GM12801 (cell line): Measurements from ENCODE around the gene RAB31.

Experiments
- CTCF ChIP-seq: IDR thresholded peaks from one replicate; pipeline ENCODE4 v1.5.1; 2011; ENCODE audit warnings: control low read depth; ENCODE audit not compliant: insufficient read length; ENCODE audit errors: extremely low read depth

The RAB31 gene

DNA sequence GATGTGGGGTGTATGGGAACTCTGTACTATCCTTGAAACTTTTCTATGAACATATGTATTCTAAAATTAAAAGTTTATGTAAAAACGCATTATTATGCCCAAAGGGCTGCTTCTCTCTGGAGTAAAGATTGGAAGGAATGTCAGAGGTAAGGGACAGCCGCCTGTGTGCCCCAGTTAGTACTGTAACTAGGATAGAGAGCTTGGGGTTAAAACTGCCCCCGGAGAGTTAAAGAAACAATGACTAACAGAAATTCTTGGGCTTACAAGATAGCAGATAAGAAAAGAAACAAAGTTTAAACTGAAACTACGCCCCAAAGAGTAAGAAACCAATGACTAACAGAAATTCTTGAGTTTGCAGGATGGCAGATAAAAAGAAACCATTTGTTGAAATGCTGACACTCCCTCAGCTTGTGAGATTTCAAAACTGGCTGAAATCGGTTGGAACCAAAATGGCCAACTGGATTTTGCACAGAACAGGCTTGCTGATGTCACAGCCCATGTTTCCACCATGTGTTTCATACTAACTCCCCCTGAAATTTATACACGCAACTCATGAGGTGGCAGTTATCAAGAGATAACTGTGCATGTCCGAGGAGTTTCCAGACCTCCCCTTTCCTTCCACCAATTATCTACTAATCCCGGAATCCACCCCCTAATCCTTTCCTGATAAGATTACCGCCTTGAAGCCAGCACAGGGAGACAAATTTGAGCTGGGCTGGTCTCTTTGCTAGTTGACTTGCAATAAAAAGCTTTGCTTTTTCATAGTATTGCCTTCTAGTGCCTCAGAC, 169.0 kb downstream of the RAB31 start:
- no peak for TF ChIP-seq CTCF

- no peak for TF ChIP-seq CTCF
Observed at GRCh38 chr18:9877655-9878014, 169.5 kb downstream of the RAB31 start.

- TF ChIP-seq CTCF = no peak
Observed at GRCh38 chr18:9878095-9878494, 170.0 kb downstream of the RAB31 start.

- TF ChIP-seq CTCF = no peak
Observed at GRCh38 chr18:9878783-9879242, 170.7 kb downstream of the RAB31 start.

GRCh38 chr18:9884090-9884489, 176.0 kb downstream of the RAB31 start:
- no peak for TF ChIP-seq CTCF

GRCh38 chr18:9884532-9885140, 176.5 kb downstream of the RAB31 start:
- no peak for TF ChIP-seq CTCF

DNA sequence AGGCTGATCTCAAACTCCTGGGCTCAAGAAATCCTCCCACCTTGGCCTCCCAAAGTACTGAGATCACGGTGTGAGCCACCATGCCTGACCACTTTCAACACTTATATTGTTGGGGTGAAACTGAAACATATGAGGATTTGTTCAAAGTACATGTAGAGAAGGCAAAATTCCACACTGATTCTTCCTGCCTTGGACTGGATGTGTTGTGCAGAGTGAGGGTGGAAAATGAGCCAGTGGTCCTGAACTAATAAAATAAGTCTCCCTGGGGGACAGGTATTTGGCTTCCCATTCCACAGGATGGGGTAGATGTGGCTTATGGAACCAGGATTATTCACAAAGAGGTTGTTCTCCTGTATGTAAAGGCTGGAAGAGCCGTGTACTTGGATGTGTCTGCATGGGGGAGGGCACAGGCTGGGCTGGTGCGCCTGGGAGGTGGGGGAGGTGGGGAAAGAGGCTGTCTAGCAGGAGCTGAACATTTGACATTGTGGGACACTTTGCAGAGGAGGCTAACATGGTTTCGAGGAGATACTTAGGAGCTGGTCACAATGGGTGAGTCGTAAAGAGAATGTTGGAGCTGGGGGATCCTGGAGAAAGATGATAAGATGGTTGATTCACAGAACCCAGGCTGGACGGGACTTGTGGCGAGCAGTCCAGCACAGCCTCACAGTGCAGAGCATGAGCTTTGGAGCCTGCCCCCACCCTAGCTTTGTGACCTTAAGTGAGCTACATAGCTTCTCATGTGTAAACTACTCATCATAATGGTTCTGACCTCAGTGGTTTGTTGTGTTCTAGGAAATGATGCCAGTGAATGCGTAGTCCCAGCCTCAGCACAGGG, 177.3 kb downstream of the RAB31 start, which contains the start of gene TXNDC2:
TSS of gene TXNDC2 (plus strand) at position 804 of the 835 bp plus-strand sequence. CDS start 708 bp downstream, outside the sequence.
- TF ChIP-seq CTCF = no peak
